ENCODE results near the gene TBC1D10B.

TBC1D10B gene

GRCh38 chr16:30372038-30372712, 1.9 kb upstream of the TBC1D10B start:
- no peak for DNase-seq (ENCODE audit: low read depth)

GRCh38 chr16:30371248-30371816, 1.0 kb upstream of the TBC1D10B start:
- no peak for DNase-seq (ENCODE audit: low read depth)

GRCh38 chr16:30369938-30370455, 297 bp downstream of the TBC1D10B start:
- no peak for DNase-seq (ENCODE audit: low read depth)

GRCh38 chr16:30369091-30369937, 980 bp downstream of the TBC1D10B start:
- no peak for DNase-seq (ENCODE audit: low read depth)

GRCh38 chr16:30368792-30369090, 1.6 kb downstream of the TBC1D10B start:
- no peak for DNase-seq (ENCODE audit: low read depth)

GRCh38 chr16:30368122-30368791, 2.0 kb downstream of the TBC1D10B start:
- no peak for DNase-seq (ENCODE audit: low read depth)

- no peak for DNase-seq (ENCODE audit: low read depth)
Observed at GRCh38 chr16:30367349-30368009, 2.8 kb downstream of the TBC1D10B start.

- DNase-seq (ENCODE audit: low read depth) = no peak
Observed at GRCh38 chr16:30366511-30366910, 3.8 kb downstream of the TBC1D10B start.

GRCh38 chr16:30365200-30365599, 5.1 kb downstream of the TBC1D10B start:
- DNase-seq (ENCODE audit: low read depth) = no peak

- no peak for DNase-seq (ENCODE audit: low read depth)
Observed at GRCh38 chr16:30361180-30361579, 9.1 kb downstream of the TBC1D10B start.

- no peak for DNase-seq (ENCODE audit: low read depth)
Observed at GRCh38 chr16:30359871-30360170, 10.5 kb downstream of the TBC1D10B start.

GRCh38 chr16:30358990-30359870, 11.1 kb downstream of the TBC1D10B start:
- no peak for DNase-seq (ENCODE audit: low read depth)

GRCh38 chr16:30358577-30358936, 11.7 kb downstream of the TBC1D10B start:
- no peak for DNase-seq (ENCODE audit: low read depth)

- DNase-seq (ENCODE audit: low read depth) = no peak
Observed at GRCh38 chr16:30357715-30358576, 12.3 kb downstream of the TBC1D10B start.

GRCh38 chr16:30357085-30357714, 13.1 kb downstream of the TBC1D10B start:
- no peak for DNase-seq (ENCODE audit: low read depth)

- no peak for DNase-seq (ENCODE audit: low read depth)
Observed at GRCh38 chr16:30356401-30357084, 13.8 kb downstream of the TBC1D10B start.

GRCh38 chr16:30355954-30356308, 14.4 kb downstream of the TBC1D10B start:
- DNase-seq (ENCODE audit: low read depth) = no peak

- DNase-seq (ENCODE audit: low read depth) = peak; percentile 72
Observed at GRCh38 chr16:30355144-30355953, 14.9 kb downstream of the TBC1D10B start, which contains the start of gene CD2BP2. Gene CD2BP2 (minus strand): TSS chr16:30355308. CDS start chr16:30354681, 627 bp downstream.
